Measurements from ENCODE around the gene GFRAL.
"Not testable (repeated sequence)": the region's sequence is repeated elsewhere in the genome, so short reads cannot be mapped to it uniquely, and the experiment has no call there.

The GFRAL gene, protein sequence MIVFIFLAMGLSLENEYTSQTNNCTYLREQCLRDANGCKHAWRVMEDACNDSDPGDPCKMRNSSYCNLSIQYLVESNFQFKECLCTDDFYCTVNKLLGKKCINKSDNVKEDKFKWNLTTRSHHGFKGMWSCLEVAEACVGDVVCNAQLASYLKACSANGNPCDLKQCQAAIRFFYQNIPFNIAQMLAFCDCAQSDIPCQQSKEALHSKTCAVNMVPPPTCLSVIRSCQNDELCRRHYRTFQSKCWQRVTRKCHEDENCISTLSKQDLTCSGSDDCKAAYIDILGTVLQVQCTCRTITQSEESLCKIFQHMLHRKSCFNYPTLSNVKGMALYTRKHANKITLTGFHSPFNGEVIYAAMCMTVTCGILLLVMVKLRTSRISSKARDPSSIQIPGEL

DNA sequence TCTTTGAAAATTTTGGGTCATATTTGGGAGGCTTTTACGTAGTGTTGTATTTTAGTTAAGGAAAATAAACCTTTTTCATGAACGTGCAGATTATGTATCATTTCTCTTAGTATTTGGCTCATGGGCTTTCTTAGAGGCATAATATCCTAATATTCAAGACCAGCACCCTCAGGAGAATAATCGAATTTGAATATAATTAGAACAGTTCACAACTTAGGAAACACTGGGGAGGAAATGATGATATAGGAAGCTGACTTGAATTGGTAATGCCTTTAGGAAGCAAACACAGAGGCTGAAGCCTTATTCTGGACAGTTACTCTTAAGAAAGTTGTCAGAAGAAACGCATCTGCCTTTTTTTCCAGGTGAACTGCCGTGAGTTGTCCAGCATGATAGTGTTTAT, at the start of gene GFRAL:
Gene GFRAL (plus strand): TSS at position 301 of the 400 bp plus-strand sequence. CDS start 86 bp downstream, at position 387.
- no peak for DNase-seq

DNA sequence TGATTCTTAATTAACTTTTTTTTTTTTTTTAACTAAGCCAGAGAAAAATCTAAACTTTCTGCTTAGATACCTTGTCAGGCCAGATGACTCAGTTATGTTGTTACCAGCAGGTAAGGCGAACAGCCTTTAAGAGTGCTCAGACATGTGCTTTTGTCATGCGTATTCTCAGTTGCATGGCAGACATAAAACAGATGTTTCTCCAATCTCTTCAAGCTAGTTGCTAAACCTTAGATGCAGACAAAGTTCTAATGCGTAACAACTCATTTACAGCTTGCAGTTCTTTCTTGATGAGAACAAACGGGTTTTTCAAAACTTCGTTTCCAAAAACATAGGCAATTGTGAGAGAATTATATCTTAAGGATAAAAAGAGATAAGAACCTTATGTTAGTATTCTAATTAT, 49.6 kb upstream of the GFRAL start:
- no peak for DNase-seq

DNA sequence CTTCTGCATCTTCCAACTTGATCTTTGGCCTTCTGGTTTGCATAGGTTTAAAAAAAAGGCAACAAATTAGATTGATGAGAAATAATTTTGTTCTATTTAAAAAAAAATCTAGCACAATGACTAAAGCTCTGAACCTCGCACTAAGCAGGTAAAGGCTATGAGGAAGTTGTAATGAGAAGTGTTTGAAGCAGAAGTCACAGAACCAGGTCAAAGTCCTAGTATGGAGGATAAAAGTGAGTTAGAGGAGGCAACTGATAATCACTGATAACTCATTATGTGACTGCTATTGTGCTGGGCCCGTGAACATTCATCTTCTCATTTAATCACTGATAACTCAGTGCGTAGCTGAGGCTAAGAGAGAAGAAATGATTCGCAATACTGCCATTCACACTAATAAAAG, 46.1 kb upstream of the GFRAL start:
- no peak for DNase-seq

DNA sequence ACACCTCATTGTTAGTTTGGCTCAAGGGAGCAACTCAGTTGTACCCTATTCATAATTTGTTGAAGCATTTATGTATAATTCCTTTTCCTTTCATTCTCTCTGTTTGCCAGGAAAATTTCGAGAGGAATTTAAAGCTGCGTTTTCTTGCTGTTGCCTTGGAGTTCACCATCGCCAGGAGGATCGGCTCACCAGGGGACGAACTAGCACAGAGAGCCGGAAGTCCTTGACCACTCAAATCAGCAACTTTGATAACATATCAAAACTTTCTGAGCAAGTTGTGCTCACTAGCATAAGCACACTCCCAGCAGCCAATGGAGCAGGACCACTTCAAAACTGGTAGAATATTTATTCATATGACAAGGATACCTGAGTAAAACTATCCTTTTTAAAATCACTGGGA, 45.2 kb upstream of the GFRAL start:
- DNase-seq = peak; percentile 21

DNA sequence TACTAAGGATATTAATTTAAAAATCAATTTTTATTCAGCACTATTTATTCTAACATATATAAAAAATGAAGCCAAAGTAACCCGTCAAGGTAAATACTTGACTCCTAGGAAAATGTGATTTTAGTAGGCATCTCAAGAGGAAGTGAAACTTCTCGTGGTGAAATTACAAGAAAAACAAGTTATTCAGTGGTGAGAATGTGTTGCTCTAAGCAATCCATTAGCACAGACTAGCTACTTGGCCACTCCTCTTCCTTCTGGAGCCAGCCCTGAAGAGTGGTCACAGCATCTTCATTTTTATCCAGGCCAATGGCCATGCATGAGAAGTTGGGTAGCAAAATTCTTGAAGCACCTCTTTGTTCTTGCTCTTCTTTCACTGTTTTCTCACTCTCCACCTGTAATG, 40.4 kb upstream of the GFRAL start:
- DNase-seq = no peak

DNA sequence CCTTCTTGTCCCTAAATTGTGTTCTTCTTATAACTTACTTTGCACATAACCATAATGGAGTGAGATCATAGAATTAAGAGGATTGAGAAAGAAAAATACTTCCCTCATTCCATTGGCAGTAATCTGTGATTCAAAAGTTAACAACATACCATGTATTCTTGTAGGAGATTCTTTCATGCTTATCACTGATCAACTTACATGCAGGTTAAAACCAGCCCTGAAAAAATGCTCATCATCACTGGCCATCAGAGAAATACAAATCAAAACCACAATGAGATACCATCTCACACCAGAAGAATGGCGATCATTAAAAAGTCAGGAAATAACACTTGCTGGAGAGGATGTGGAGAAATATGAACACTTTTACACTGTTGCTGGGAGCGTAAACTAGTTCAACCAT, 36.5 kb upstream of the GFRAL start:
- no peak for DNase-seq

DNA sequence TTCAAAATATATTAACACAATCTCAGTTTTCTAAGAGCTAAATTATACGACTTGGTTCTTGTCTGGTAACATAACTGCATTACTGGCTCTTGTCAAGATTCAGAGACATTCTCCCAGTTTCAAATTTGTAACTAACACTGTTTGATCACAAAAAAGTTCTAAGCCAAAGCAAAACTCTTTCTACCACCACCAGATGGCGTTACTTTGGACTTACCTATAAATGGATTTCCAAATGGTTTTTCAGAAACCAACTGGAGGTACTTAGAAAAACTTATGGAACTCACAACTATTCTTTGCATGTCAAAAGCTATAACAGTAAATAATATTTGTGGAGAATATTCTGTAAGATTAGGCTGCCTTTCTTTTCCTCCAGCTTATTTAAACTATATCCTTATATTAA, 34.2 kb upstream of the GFRAL start:
- DNase-seq = peak; percentile 61

DNA sequence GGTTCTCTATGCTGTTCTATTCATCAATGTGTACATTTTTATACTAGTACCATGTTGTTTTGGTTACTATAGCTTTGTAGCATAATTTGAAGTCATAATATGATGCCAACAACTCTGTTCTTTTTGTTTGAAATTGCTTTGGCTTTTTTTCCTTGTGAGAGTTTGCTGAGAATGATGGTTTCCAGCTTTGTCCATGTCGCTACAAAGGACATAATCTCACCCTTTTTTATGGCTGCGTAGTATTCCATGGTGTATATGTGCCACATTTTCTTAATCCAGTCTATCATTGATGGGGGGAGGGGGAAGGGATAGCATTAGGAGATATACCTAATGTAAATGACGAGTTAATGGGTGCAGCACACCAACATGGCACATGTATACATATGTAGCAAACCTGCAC, 30.1 kb upstream of the GFRAL start:
- not testable (repeated sequence) for DNase-seq

DNA sequence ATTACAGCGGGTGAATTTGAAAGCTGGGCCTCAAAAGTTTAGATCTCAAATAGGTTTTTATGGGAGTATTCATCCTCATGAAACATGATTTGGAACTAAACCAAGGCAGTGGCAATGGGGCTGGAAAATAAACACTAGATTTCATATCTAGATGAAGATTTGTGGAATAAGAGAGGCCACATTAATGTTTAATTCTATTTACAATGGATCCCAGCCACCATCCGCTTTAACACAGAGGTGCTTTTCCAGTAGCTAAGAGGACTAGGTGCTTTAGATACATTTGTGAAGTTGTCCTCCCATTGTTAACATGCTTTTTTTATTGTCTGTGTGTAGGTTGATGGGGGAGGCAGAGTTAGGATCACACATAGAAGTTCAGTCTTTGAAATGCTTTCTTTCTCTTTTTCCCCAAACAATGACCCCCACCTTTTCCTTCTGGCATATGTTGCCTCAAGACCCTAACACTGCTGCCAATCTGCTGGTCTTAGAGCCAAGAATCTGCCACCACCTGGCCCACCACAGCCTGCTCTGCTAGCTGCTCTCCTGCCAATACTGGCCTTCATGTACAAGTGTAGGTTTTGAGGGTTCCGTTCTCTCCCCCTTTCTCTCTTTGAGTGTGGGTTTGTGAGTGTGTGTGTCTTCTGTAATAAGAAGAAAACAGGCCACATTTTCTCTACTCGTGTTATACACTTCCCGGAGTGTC, 27.8 kb upstream of the GFRAL start:
- DNase-seq = no peak

DNA sequence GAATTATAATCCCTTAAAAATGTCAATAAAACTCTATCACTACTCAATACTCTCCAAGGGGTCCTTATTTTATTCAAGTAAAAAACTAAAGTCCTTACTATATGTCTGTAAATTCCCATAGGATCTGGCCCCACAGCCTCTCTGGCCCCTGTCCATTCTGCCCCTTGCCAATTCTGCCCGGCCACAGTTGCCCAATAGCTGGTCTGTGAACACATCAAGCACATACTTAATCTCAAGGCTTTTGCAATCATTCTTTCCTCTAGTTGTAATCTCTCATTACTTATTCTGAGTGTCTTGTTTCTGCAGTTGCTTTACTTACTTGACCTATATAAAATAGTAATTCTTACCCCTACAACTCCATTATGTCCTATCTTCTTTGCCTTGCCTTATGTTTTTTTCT, 22.5 kb upstream of the GFRAL start:
- no peak for DNase-seq

DNA sequence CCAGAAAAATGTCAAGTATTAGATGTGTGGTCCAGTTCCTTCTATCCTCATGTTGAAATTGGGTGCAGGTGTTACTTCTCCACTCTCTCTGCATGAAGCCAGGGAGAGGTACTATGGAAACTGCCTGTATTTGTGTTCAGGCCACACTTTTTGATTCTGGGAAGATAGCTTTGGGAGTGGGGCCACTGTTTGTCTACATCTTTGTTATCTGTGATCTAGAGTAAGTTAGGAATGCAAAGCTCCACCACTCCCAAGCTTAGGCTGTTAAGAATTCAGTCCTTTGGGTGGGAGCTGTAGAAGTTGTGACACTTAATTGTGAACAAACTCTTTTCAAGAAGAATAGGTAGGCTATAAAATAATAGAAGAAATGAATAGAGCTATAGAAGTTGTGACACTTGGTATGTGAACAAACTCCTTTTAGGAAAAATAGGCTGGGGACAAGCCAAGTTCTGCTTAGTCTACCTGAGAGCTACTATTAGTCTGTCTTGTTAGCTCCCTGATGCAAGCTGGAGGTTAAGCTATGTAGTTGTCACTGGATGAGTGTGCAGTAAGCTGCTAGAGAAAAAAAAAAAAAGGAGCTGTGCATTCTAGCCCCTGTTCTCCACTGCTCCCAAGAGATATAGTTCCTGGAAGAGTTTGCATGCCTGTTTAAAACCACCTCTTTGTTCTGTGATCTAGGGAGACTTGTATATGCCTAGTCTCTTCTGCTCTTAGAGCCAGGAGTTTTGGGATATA, 7.1 kb upstream of the GFRAL start:
- DNase-seq = peak; percentile 43

DNA sequence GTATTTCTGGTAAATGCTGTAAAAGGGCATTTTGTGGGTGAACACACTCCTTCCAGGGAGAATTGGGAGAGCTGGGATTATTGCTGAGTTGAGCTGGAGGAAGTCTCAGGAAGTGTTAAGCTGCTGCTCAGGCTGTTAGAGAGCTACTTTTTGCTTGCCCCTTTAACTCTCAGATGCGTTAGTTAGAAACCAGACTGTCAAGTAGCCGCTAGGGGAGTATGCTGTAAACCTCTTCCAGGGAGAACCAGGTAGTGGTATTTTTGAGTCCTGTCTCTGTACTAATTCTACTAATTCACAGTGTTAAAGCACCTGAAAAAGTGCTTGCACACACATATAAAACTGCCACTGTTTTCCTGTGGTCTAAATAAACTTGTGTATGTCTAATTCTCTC, 6.6 kb upstream of the GFRAL start:
- DNase-seq = peak; percentile 43

DNA sequence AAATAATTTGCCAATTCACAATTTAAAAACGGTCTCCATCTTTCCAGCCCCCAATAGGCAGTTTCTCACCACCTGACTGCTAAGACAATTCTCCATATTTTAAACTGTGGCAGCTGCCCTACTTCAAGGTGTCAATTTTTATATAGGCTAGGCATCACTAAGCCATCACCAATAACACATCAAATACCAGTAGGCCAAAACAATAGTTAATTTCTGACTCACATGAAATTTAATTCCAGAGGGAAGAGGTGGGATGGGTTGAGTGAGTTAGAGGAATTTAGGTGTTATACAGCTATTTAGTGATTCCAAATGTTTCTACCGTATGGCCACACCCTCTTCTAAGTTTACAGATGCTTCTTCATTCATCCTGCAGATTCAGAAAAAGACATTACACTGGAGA, 49.9 kb downstream of the GFRAL start:
- no peak for DNase-seq

DNA sequence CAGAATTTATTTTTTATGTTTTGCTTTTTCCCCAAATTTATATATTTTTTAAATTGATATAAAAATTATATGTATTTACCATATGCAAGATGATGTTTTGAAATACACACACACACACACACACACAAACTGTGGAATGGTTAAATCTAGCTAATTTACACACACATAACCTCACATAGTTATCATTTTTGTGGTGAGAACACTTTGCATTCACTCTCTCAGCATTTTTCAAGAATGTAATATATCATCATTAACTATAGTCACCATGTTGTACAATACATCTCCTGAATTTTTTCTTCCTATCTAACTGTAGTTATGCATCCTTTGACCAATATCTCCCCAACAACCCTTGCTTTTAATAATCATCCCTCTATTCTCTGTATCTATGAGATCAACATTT, 52.2 kb downstream of the GFRAL start:
- no peak for DNase-seq

DNA sequence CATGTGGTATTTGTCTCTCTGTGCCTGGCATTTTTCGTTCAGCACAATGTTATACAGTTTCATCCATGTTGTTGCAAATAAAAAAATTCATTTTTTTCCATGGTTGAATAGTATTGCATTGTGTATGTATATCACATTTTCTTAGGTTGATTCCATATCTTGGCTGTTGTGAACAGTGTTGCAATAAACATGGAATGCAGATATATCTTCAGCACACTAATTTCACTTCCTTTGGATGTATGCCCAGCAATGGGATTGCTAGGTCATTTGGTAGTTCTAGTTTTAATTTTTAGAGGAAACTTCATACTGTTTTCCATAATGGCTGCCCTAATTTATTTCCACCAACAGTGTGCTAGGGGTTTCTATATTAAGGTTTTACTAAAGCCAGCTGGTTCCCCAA, 52.6 kb downstream of the GFRAL start:
- no peak for DNase-seq

DNA sequence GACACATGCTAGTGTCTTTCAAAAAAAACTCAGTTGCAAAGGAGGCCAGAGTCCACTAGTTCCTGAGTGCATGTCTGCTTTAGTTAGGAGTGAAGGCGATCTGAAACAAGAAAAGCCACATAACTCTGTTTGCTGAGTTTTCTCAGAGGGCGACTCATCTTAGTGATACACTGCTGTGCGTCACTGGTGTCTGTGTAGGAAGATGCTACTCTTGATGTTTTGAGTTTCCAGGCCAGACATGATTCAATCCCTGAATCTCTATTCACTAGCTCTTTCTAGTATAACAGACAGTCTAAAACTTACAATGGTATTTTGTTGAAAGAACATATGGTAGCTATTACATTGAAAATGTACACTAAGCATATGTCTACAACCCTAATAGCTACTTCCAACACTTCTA, 60.9 kb downstream of the GFRAL start:
- no peak for DNase-seq

DNA sequence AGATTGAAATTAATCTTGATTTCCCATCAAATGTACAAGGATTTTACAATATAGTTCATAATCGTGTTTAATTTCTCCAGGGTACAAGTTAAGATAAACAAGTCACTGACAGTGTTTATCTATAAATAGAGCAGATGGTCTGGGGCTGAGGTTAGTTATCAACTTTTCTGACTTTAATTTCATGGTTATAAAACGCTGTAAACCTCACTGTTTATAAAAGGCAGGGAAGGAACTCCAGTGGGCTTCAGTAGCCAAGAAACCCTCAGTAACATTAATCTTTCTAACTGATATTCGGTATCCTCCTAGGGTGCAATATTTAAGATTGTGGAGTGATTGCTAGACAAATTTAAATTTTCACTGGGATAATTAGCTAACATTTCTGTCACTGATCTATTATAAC, 68.6 kb downstream of the GFRAL start:
- no peak for DNase-seq

DNA sequence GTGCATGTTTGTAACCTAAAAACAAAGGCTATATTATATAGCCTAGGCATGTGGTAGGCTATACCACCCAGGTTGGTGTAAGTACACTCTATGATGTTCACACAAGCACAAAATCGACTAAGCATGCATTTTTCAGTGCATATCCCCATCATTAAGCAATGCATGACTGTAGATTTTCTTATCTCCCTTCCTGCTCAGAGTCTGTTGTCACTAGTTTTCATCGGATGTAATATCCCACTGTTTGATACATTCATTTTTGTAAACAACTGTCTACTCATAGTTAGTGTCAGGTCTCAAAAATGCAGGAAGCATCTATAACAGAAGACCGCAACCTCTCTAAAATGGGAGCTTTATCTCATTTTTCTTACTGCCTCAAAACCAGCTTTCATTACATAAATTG, 70.7 kb downstream of the GFRAL start:
- no peak for DNase-seq

DNA sequence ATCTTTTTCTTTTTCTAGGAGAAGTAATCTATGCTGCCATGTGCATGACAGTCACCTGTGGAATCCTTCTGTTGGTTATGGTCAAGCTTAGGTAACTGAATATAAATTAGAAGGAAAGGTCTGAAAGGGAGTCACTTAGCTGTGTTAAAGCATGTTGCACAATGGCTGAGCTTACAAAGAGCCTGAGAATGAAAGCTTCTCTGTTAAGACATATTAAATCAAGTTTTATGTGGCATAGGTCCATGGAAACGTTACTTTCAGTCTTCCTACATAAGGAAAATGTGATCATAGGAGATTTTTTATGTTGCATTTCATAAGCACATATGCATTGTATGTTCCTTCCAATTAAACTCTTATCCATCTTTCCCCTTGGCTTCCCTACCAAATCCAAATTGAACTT, 72.1 kb downstream of the GFRAL start:
- DNase-seq = no peak

DNA sequence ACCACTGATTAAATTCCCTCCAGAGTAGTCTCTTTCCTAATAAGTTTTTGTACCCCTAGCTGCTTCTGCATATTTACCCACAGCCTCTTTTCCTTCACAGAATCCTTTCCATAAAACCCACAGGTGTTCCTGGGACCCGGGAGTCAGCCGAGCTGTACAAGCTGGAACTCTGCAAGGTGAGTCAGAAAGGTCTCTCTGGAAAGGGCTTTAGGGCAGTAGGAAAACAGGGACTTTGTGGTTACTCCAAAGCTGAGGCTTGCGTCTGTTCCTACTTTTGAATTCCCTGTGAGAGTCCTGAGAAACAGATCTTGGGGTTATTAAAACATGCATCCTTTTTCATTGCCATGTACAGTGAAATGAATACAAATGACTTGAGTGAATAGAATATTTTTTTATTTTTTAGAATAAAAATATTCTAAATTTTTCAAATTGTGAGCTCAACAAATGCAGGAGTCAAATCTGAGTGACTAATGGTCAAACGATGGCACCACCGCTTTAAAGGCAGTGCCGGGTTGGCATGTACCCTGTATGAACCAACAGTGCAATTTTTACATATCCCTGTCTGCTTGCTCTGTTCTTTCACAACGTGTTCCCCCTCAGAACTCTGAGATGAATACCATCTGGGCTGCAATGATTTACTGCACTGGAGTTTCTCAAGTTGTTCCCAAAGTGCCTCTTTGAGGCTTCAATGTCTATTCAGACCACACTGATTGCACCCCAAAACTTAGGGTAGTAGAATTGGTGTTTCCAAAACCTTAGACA, 78.4 kb downstream of the GFRAL start:
- no peak for DNase-seq

DNA sequence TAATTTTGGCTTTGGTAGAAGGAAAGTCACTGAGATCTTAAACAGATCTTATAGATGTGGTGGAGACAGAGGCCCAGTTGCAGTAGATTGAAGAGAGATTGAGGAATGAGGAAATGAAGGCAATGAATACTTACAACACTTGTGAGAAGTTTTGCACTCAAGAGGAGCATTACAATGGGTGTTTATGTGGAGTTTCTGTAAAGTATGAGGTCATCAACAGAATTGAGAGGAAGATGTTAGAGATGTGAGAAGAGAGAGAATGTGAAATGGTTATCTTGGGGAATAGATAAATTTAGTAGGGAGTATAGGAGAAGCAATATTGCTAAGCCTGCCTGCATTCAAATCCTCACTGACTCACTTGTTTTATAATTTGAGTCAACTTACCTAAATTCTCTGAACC, 83.4 kb downstream of the GFRAL start:
- DNase-seq = no peak

DNA sequence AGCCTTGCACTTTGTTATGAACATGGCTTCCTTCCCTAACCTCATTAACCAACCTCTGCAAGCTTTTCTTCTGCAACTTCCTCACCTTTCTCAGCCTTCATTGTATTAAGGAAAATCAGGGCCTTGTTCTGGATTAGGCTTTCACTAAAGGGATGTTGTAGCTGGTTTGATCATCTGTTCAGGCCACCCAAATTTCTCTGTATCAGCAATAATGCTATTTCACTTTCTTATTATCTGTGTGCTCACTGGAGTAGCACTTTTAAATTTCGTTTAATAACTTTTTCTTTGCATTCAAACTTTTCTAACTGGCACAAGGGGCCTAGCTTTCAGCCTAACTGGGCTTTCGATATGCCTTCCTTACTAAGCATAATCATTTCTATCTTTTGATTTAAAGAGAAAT, 96.7 kb downstream of the GFRAL start:
- no peak for DNase-seq

DNA sequence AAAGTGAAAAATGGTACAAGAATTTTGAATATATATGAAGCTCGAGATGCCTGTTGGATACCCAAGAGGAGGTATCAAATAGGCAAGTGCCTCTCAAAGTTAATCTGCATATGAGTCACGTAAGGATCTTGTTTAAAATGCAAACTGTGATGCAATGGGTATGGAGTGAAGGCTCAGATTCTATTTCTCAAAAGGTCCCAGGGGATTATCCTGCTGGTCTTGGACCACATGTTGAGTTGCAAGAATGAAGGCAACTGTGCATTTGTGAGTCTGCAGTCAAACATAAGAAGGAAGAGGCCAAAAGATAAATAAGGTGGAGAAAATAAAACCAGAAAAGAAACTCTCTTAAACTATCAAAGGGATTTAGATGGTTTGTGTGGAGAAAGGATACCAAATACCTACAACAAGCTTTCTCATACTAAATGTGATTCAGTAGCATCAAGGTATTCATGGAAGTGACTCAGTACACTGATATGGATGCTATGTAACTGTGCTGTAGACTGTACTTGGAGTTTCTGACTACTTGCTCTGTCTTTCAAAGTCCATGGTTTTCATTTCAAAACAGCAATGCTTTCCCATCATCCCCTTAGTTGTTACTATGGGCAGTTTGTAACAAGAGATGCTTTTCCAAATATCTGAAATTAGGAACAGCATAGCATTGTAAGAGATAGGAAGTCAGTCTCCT, 106.3 kb downstream of the GFRAL start:
- no peak for DNase-seq
